Tibial artery (tissue), 4 donors: ENCODE measurements around the gene MAP3K20.

ENCODE experiments used
- DNase-seq, 2 donors: peaks; one replicate each; pipeline ENCODE4 v3.0.0-alpha.2; 2019
- H3K27ac ChIP-seq, 2 donors: fragments of 200-600 bp; sonication (generic) in 1 of 2; 1 replicate in 1 of 2; 2 replicates in 1 of 2; pipeline ENCODE4 v1.5.1; 2018 to 2019; ENCODE audit warnings: mild to moderate bottlenecking in 1 of 2
- H3K27me3 ChIP-seq, 2 donors: fragments of 200-600 bp; sonication (generic) in 1 of 2; one replicate each; pipeline versions ENCODE4 v1.5.1 to v1.6.0; 2016 to 2019
- H3K36me3 ChIP-seq, 3 donors: fragments of 200-600 bp; sonication (generic) in 2 of 3; one replicate each; pipeline ENCODE4 v1.5.1; 2016 to 2019; ENCODE audit warnings: mild to moderate bottlenecking in 2 of 3
- H3K4me1 ChIP-seq, 4 donors: fragments of 200-600 bp; sonication (generic) in 2 of 4; 1 replicate in 3 of 4; 2 replicates in 1 of 4; pipeline ENCODE4 v1.5.1; 2016 to 2019
- H3K4me3 ChIP-seq, 2 donors: fragments of 200-600 bp; sonication (generic) in 1 of 2; 1 replicate in 1 of 2; 2 replicates in 1 of 2; pipeline ENCODE4 v1.5.1; 2018 to 2019; ENCODE audit warnings: mild to moderate bottlenecking in 2 of 2
- H3K9me3 ChIP-seq, 3 donors: fragments of 200-600 bp; sonication (generic) in 1 of 3; one replicate each; pipeline ENCODE4 v1.5.1; 2016 to 2019
- intact Hi-C: fragments of 100-400 bp; cut with DNase I; formaldehyde crosslinking; loops from one replicate; pipeline ENCODE4 v1.15.0; 2023; ENCODE audit warnings: low total_unique reads
- TF ChIP-seq, protein P1 (sequence below), 2 experiments: fragments of 200-600 bp in 1 of 2; fragments of 450-650 bp in 1 of 2; IDR thresholded peaks; one replicate each; pipeline ENCODE4 v1.5.1; 2017 to 2019; ENCODE audit warnings: antibody characterized with exemption in 2 of 2, mild to moderate bottlenecking in 1 of 2, moderate library complexity in 1 of 2

MAP3K20 gene

DNA sequence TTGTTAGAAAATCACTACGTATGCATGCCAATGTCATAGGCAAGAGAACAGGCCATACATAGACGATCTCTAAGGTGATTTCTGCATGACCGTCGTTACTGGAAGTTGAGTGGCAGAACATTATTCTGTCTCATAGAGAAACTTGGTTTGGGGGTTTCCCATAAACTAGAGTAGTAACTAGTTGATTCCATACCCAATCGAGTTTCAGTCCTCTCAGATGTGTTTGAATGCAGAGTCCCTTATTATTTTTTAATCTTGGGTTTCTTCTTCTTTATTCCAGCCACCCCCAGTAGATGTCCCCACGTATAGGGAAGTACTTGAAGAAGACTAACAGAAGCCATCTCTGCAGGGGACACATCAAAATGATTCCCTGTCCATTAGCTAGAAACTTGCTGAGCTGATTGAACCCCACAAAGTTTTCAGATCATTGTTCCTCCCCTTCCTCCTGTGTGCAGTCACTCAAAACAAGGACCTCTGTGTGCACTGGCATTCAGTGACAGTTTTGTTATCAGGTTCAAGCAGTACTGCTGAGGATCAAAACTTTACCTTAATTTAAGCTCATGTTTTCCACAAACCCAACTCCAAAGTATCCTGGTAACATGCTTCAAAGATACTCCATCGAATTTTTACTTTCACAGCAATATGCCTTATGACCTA is 210.6 kb downstream of the MAP3K20 start:
- DNase-seq = no peak
- intact Hi-C loops = no loop called here
- TF ChIP-seq, protein P1, sequence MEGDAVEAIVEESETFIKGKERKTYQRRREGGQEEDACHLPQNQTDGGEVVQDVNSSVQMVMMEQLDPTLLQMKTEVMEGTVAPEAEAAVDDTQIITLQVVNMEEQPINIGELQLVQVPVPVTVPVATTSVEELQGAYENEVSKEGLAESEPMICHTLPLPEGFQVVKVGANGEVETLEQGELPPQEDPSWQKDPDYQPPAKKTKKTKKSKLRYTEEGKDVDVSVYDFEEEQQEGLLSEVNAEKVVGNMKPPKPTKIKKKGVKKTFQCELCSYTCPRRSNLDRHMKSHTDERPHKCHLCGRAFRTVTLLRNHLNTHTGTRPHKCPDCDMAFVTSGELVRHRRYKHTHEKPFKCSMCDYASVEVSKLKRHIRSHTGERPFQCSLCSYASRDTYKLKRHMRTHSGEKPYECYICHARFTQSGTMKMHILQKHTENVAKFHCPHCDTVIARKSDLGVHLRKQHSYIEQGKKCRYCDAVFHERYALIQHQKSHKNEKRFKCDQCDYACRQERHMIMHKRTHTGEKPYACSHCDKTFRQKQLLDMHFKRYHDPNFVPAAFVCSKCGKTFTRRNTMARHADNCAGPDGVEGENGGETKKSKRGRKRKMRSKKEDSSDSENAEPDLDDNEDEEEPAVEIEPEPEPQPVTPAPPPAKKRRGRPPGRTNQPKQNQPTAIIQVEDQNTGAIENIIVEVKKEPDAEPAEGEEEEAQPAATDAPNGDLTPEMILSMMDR (IDR thresholded peaks at IDR 0.05) = no peak
- H3K36me3 ChIP-seq = no peaks in the 10 kb centered on the region
- H3K27ac ChIP-seq = no peak overlapping the region
- H3K9me3 ChIP-seq = no peaks in the 10 kb centered on the region
- H3K4me3 ChIP-seq = no peak overlapping the region
- H3K27me3 ChIP-seq = no peaks in the 10 kb centered on the region
- H3K4me1 ChIP-seq = no peaks in the 10 kb centered on the region

DNA sequence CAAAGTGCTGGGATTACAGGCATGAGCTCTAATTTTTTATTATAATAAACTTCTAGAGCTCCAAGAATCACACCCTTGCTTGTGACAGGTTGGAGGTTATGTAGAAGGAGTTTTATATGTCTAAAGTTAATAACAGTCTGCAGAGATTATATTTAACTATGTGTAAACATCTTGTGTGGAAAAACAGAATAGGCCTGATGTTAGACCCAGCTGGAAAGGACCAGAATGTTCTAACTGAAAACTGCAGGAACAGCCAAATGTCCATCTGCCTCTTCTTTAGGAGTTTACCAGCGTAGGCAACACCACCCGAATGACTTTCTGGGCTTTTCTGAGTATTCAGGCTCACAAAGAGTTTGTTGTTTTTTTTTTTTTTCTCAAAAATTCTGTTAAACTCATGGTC is 211.9 kb downstream of the MAP3K20 start:
- no peak for DNase-seq
- H3K9me3 ChIP-seq = no peaks in the 10 kb centered on the region
- H3K27me3 ChIP-seq = no peaks in the 10 kb centered on the region
- TF ChIP-seq, protein P1 (IDR thresholded peaks at IDR 0.05) = no peak
- H3K4me1 ChIP-seq = no peaks in the 10 kb centered on the region
- H3K4me3 ChIP-seq = no peak overlapping the region
- H3K36me3 ChIP-seq = no peaks in the 10 kb centered on the region
- H3K27ac ChIP-seq = no peak overlapping the region
- intact Hi-C loops = no loop called here

DNA sequence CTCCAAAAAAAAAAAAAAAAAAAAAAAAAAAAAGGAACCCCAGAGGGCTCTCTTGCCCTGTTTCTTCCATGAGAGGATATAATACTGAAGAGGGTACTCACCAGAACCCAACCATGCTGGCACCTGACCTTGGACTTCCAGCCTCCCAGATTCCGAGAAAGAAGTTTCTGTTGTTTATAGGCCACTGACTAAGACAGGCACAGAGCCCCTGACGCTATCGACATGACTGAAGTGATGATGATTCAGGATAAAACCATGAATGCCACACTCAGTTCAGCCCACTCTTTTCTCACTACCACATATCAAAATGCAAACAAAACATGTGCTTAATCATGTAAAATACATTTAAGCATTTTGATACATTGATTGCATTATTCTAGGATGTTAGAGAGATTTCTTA is 212.9 kb downstream of the MAP3K20 start:
- H3K4me1 ChIP-seq = no peaks in the 10 kb centered on the region
- H3K27me3 ChIP-seq = no peaks in the 10 kb centered on the region
- H3K9me3 ChIP-seq = no peaks in the 10 kb centered on the region
- intact Hi-C loops = no loop called here
- TF ChIP-seq, protein P1 (IDR thresholded peaks at IDR 0.05) = no peak
- H3K36me3 ChIP-seq = no peaks in the 10 kb centered on the region
- H3K27ac ChIP-seq = no peak overlapping the region
- H3K4me3 ChIP-seq = no peak overlapping the region
- DNase-seq = no peak

DNA sequence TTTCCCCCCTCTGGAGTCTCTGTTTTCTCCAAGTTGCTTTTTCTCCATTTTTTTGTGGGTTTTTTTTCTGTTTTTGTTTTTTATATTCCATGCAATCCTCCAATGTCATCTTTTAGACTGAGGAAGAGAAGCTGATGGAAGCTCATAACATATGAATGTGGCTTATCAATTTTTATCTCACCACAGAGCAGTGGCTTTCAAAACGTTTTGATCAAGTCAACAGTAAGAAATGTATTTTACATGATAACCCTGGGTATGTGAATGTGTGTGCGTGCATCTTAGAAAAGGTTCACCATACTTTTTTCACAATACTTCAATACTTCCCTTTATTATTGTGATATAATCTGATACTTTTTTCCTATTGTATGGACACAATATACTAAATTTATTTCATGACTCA is 214.4 kb downstream of the MAP3K20 start:
- Histone ChIP-seq H3K27ac (no peak overlapping the region), H3K4me3 (no peak overlapping the region), H3K9me3 (no peaks in the 10 kb centered on the region), H3K27me3 (no peaks in the 10 kb centered on the region), H3K4me1 (no peaks in the 10 kb centered on the region), H3K36me3 (no peaks in the 10 kb centered on the region)
- intact Hi-C loops = no loop called here
- DNase-seq = no peak
- TF ChIP-seq, protein P1 (IDR thresholded peaks at IDR 0.05) = no peak

DNA sequence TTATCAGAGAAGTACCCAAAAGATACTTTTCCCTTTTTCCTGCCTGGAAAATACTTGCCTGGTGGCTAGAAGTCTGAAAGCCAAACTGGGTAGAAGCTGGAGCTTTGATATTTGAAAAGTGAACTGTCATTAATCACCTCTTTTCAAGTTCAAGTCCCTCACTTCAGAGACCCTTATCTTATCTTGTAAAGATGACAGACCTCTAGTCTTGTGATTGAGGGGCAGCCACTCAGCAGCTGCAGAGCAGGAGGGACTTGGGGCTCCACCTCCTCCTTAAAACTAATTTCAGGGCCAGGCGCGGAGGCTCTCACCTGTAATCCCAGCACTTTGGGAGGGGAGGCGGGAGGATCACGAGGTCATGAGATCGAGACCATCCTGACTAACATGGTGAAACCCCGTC is 214.9 kb downstream of the MAP3K20 start:
- no peak overlapping the region for H3K4me3 ChIP-seq
- TF ChIP-seq, protein P1 (IDR thresholded peaks at IDR 0.05) = no peak
- no peaks in the 10 kb centered on the region for H3K9me3 ChIP-seq
- intact Hi-C loops = no loop called here
- H3K27me3 ChIP-seq = no peaks in the 10 kb centered on the region
- no peak overlapping the region for H3K27ac ChIP-seq
- no peaks in the 10 kb centered on the region for H3K36me3 ChIP-seq
- H3K4me1 ChIP-seq = no peaks in the 10 kb centered on the region
- no peak for DNase-seq

DNA sequence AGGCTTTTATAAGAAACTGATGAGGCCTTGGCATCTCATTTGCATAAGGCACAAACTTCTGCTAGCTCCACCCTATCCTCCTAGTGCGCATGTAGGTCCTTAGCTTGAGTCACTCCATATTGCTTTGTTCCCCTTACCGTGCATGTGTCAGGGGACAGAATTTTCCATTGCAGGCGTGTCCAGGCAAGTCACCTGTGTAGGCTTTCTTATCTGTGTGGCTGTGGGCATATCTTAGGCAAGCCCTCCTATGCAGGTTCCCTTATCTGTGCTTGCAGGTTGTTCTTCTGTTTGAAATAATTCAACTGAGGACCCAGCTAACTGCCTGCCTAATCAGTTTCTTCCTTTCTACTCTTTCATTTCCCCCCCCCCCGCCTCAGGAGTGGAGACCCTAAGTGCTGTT is 215.8 kb downstream of the MAP3K20 start:
- Histone ChIP-seq H3K27ac (no peak overlapping the region), H3K9me3 (no peaks in the 10 kb centered on the region), H3K4me1 (no peaks in the 10 kb centered on the region), H3K27me3 (no peaks in the 10 kb centered on the region), H3K4me3 (no peak overlapping the region), H3K36me3 (no peaks in the 10 kb centered on the region)
- intact Hi-C loops = no loop called here
- no peak for DNase-seq
- TF ChIP-seq, protein P1 (IDR thresholded peaks at IDR 0.05) = no peak
